Measurements from ENCODE around the gene IFNA17.
"Not testable (repeated sequence)": the region's sequence is repeated elsewhere in the genome, so short reads cannot be mapped to it uniquely, and the experiment has no call there.

IFNA17 gene

DNA sequence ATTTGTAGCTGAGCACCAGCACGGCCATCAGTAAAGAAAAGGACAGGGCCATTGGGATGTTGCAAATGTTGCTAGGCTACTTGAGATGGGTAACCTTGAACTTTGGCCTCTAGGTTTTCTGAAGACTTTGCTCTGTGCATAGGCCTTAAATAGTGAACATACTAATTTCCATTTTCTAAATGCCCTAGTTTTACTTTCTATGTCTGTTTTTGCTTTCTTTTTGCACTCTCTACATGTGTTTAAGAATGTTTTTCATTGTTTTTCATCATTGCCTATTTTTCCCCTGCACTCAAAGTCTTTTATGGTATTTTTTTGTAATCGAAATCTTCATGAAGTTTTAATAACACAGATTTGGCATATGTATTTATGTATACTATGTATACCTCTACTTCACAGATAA is at the start of gene IFNA17:
Gene IFNA17, minus strand, starts transcription at position 101 of the 400 bp plus-strand sequence. Its CDS starts 49 bp downstream, at position 52.
- DNase-seq (ENCODE audit: low read depth in 1 of 2, low spot score in 1 of 2): no peak

DNA sequence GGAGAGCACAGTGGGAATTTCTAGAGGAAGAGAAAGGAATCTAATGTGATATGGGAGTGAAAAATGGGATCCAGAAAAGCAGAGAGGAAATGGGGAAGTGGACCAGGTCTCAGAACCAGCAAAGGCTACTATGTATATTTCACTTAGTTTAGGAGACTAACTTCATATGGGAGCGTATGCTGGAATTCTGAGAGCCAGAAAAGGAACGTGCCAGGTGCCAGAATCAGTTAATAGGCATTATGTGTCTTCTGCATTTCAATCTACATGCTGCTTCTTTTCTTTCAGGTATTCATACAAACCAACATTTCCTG is 40.3 kb upstream of the IFNA17 start:
- DNase-seq (ENCODE audit: low read depth in 1 of 2, low spot score in 1 of 2): no peak

DNA sequence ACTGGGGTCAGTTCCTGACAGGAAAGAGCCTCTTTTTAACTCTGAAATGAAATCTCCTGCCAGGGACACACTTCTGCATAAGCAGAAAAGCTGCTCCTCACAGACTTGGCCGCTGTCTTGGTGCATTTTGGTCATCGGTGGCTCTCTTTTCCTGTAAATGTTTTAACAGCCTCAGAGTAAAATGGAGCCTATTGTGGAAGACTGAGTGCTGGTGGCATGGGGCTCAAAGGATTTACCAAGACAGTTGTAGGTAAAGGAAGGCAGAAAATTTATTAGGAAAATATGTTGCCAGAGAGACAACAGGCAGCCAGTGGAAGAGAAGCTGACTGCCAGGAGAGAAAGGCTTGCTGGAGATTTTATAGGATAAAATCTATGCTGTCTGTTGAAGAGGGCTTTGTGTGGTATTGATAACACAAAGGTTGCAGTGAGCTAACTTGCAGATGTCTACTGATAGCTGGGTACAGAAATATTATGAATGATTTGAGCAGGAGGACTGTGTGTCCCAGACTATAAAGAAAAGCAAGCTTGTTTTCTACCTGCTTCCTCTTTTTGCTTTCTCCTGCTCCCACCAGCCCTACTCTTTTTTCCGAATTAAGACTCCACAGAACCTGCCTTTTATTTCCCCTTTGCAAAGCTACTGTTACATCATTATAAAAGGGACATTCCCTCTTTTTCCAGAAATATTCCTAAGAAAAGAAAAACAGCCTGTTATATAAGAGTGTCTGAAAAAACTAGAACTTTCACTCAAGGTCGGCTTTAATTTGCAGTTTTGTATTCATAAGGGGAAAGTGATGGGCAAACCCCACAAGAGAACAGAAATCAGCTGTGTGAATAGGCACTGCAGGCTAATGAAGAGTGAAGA is 39.7 kb upstream of the IFNA17 start:
- DNase-seq (ENCODE audit: low read depth in 1 of 2, low spot score in 1 of 2): no peak

DNA sequence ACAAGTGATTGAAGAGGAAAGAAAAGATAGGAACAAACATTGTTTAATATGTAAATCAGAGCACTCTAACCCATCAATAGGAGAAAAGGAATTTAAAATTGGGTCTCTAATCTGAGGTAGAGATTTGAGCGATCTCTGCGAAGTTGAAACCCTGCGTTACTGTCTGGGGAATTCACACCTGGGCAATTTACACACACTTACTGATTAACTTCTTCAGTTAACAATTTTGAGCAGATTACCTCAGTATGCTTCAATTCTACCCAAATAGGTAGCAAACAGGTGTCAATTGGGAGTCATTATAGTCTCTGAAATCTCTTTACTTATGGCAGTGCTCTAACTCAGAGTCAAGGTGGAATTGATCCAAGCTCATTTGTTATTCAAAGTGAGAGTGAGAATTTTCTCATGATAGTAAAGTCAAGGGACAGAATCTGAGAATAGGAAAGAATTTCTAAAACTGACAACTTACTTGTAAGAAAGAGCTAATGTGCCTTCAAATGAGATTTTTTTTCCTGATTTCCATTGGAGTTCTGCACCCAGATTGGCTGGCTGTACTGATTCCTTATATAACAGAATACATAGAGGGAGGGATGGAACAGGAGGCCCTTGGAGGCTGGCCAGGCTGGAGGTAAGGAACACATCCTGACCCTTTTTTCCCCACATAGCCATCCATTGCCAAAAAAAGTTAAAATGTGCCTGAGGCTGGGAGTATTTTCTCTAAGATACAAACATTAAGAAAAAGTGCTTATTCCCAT is 38.9 kb upstream of the IFNA17 start:
- no peak for DNase-seq (ENCODE audit: low read depth in 1 of 2, low spot score in 1 of 2)

DNA sequence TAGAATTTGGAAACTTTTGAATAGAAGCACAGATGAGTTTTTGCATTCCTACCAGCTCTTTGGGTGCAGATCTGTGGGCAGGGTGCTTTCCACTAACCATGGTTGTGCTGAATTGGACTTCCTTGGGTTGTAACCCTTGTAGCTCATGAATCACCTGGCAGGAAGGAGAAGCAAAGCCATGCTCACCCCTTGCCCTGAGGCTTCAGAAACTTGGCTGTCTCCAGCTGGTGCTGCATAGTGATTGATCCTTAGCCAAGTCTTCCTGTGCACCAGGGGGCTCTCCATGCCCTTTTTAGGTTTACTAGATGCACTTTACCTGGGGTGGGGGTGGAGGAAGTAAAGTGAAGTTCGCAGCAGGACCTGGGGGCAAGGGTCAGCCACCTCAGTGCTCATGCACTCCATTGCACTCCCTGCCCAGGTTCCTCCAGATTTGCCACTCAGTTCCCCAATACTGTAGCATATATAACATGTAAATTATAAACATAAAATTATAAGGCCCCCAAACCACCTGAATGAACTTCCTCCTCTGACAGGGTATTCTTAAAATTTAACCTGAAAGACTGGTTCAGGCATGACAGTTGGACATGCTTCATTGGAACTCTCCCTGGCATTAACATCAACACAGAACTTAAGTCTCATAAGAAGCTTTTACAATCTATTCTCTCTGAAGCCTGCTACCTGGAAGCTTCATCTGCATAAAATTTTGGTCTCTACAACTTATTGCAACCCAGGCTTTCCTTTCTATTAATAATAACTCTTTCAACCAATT is 37.6 kb upstream of the IFNA17 start:
- no peak for DNase-seq (ENCODE audit: low read depth in 1 of 2, low spot score in 1 of 2)

DNA sequence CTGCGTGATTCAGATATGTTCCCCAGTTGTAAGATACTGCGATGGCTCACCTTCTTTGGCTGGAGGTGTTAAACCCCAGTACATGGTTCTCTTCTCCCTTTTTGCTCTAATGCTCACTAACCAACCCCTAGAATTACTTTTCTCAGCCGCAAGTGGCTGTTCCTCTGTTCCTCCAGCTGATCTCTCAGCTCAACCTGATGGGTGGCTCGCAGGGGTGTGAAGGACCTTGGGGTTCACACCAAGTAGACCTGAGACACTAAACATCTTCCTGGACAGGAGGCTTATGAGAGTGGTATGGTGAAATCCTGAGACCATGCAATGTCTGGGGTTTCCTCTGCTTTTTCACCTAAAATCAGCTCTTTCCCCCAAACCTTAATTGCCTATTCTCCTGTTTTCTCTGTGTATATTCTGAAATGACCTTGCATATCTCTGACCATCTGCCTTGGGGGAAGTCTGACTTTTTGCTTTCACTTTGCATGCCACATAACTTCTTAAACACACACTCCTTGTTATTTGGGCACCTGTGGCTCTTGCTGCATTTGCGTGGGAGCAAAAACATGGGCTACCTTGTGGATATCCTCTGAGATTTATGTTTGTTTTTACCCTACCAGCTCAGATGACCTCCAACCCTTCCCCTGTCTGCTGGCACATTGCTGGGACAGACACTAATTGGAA is 27.7 kb upstream of the IFNA17 start:
- DNase-seq (ENCODE audit: low read depth in 1 of 2, low spot score in 1 of 2): no peak

- DNase-seq (ENCODE audit: low read depth in 1 of 2, low spot score in 1 of 2): no peak
These were observed 24.9 kb upstream of the IFNA17 start for GRCh38 chr9:21252721-21253547.

DNA sequence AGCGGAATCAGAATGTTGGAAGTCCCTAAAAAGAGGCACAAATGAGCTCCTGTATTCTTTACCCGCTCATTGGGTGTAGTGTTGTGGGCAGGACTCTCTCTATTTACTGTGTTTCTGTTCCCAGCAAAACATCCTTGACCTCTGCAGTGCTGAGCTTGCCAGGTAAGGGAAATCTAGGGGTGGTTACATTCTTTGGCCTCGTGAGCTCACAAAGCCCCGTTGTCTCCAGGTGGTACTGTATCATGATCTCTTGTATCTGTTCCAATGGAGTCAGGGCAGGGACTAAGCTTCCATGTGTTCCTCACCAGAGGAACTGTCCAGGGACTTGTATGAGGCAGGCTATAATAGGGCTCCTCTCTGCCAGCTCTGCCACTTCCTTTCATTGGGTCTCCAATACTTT is 23.6 kb upstream of the IFNA17 start:
- no peak for DNase-seq (ENCODE audit: low read depth in 1 of 2, low spot score in 1 of 2)

DNA sequence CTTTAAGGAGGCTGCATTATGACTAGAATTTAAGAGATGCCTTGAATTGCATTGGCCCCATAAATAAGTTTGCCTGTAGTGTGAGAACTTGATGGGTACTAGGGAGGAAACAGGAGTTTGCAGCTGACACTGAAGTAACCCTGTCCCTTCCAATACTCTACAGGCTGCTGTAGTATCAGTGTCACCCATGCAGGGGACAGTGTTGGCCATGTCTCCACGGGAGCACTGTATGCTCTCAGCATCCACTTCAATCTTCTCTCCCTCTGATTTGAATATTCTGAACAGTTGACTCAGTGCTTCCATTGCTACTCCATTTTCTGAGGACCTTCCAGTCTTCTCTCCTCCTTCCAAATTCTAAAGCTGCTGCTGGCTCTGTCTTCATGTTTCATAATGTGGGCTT is 23.2 kb upstream of the IFNA17 start:
- DNase-seq (ENCODE audit: low read depth in 1 of 2, low spot score in 1 of 2): no peak

DNA sequence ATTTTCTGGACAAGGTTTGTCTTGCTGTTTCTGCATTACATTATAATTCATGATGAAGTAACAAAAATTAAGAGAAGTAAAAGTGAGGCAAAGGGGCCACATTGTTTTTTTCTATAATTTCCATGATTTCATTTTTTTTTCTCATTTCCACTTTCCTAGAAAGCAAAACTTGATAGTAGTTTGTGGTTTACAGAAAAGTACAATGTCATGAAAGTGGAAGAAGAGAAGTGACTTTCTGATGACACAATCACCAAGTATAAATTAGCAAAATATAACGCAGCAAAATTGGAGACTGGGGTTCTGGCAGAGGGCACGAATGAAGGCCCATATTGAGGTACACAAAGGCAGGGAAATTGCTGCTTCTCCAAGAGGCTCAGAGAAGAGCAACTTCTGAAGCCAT is 16.8 kb upstream of the IFNA17 start:
- DNase-seq (ENCODE audit: low read depth in 1 of 2, low spot score in 1 of 2): no peak

DNA sequence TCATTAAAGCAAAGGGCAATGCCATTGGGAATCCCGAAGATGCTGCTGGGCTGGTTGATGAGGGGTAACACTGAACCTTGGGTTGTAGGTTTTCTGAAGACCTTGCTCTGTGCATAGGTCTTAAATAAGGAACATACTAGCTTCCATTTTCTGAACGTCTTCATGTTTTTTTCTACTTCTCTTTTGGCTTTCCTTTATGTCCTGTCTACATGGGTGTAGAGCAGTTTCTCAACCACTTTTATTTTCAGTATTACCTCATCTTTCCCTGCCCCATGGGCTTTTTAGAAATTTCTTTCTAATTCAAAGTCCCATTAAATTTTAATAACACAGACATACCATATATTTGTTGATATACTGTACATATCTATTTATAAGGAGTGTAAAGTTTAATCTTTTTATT is 11.9 kb upstream of the IFNA17 start, which contains the start of gene IFNA14:
Gene IFNA14, minus strand, starts transcription at position 95 of the 400 bp plus-strand sequence. Its CDS starts 70 bp downstream, at position 25.
- no peak for DNase-seq (ENCODE audit: low read depth in 1 of 2, low spot score in 1 of 2)

- not testable (repeated sequence) for DNase-seq (ENCODE audit: low read depth in 1 of 2, low spot score in 1 of 2)
These were observed 8.3 kb upstream of the IFNA17 start for GRCh38 chr9:21236360-21236714.

- DNase-seq (ENCODE audit: low read depth in 1 of 2, low spot score in 1 of 2): not testable (repeated sequence)
These were observed 7.7 kb upstream of the IFNA17 start for GRCh38 chr9:21235468-21236359.

DNA sequence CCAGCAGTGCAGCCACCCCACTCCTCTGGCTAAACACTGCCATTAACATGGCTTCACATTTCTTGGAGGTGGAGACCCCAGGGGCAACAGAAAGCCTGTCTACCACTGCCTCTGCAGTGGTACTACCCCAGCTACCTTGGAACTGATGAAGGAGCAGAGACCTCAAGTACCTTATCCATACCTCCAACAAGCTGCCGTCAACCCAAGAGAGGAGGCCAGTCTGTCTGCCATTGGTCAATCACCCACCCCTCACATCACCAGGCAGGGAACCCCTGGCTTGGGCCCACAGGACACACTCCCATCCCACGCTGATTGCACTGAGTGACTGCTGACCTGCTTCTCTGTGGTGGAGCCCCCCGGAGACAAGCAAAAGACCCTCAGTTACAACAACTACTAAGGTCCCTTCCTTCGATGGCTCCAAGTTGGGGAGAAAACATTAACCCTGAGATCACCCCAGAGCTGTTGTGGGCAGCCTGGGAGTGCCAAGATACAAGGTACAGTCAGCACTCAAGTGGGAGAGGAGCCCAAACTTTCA is 6.2 kb upstream of the IFNA17 start:
- no peak for DNase-seq (ENCODE audit: low read depth in 1 of 2, low spot score in 1 of 2)

- no peak for DNase-seq (ENCODE audit: low read depth in 1 of 2, low spot score in 1 of 2)
These were observed 5.2 kb upstream of the IFNA17 start for GRCh38 chr9:21233258-21233657.

- DNase-seq (ENCODE audit: low read depth in 1 of 2, low spot score in 1 of 2): not testable (repeated sequence)
These were observed 10.8 kb downstream of the IFNA17 start, which contains the start of gene IFNA16 for GRCh38 chr9:21217211-21217610. IFNA16 (minus strand) TSS chr9:21217311; CDS start chr9:21217305, 6 bp downstream.

GRCh38 chr9:21213411-21214326 is 14.4 kb downstream of the IFNA17 start:
- not testable (repeated sequence) for DNase-seq (ENCODE audit: low read depth in 1 of 2, low spot score in 1 of 2)

- DNase-seq (ENCODE audit: low read depth in 1 of 2, low spot score in 1 of 2): not testable (repeated sequence)
These were observed 15.9 kb downstream of the IFNA17 start for GRCh38 chr9:21212160-21212559.

Data from stimulated activated CD4-positive, alpha-beta T cell treated with anti-CD3 and anti-CD28 coated beads, Interleukin-15, amount 100 ng/mL, for 1 hour (primary cell).